Left lung (tissue), 10 donors: ENCODE results near the gene BORCS8. TPM values are rescaled to one million over a fixed set of nuclear protein-coding genes. Genes with fewer than 3 reads are reported as not detected.
"Not testable (repeated sequence)": the region's sequence is repeated elsewhere in the genome, so short reads cannot be mapped to it uniquely, and the experiment has no call there.

Source experiments
- ATAC-seq: fragments of 200-7000 bp; cut with Tn5 transposase; one replicate; pipeline ENCODE4 v1.9.1; 2020; ENCODE audit warnings: moderate library complexity
- DNase-seq, 4 donors: peaks; one replicate each; pipeline ENCODE4 v3.0.0-alpha.2; 2013 to 2020
- H3K27ac ChIP-seq, 2 donors: fragments of 200-600 bp; sonication (generic) in 1 of 2; one replicate each; pipeline versions ENCODE4 v1.5.0 to v1.8.0; 2020 to 2021
- H3K27me3 ChIP-seq, 2 donors: fragments of 200-600 bp; sonication (generic) in 1 of 2; one replicate each; pipeline versions ENCODE4 v1.5.0 to v1.8.0; 2020 to 2021
- H3K36me3 ChIP-seq, 2 donors: fragments of 200-600 bp; sonication (generic) in 1 of 2; one replicate each; pipeline versions ENCODE4 v1.5.0 to v1.8.0; 2020 to 2021
- H3K4me1 ChIP-seq, 2 donors: fragments of 200-600 bp; one replicate each; pipeline ENCODE4 v1.8.0; 2021
- H3K4me3 ChIP-seq, 2 donors: fragments of 200-600 bp; sonication (generic) in 1 of 2; one replicate each; pipeline versions ENCODE4 v1.5.0 to v1.8.0; 2020 to 2021; ENCODE audit warnings: mild to moderate bottlenecking in 1 of 2
- H3K9me3 ChIP-seq, 2 donors: fragments of 200-600 bp; sonication (generic) in 1 of 2; one replicate each; pipeline versions ENCODE4 v1.5.0 to v1.8.0; 2020 to 2021
- intact Hi-C, 2 donors: fragments of 100-400 bp; cut with DNase I; formaldehyde crosslinking; loops; one replicate each; pipeline versions ENCODE4 v1.11.2 to v1.14.2; 2022
- polyA plus RNA-seq, 6 donors: library from polyadenylated mRNA; unstranded; fragments of 120-200 nt; gene quantifications; one replicate each; pipeline ENCODE4 v1.2.1, GENCODE V29; 2013; ENCODE audit not compliant: insufficient read length in 6 of 6
- total RNA-seq, 2 donors: library from RNA; stranded (reverse); fragmentation: NEBNext Ultra II Directional; extraction: Animal tissue kit (Norgen Biotek cat#: 25700); gene quantifications; one replicate each; pipeline ENCODE4 v1.2.1, GENCODE V29; 2021
- TF ChIP-seq, protein P1 (sequence below), 2 donors: fragments of 200-600 bp; sonication (generic) in 1 of 2; IDR thresholded peaks; one replicate each; pipeline versions ENCODE4 v1.5.0 to v1.8.0; 2021; ENCODE audit warnings: antibody characterized with exemption in 2 of 2
- donor health status: DM: no; HTN: yes; CAD: no.
- donor health status: DM: no; HTN: no; CAD: no.

The BORCS8 gene
- total and polyA plus RNA-seq, 8 donors = 16.4 to 39.1 (median 18.3) TPM

GRCh38 chr19:19224852-19225494 is 33.0 kb upstream of the BORCS8 start:
- intact Hi-C loops = no loop called here
- TF ChIP-seq, protein P1, sequence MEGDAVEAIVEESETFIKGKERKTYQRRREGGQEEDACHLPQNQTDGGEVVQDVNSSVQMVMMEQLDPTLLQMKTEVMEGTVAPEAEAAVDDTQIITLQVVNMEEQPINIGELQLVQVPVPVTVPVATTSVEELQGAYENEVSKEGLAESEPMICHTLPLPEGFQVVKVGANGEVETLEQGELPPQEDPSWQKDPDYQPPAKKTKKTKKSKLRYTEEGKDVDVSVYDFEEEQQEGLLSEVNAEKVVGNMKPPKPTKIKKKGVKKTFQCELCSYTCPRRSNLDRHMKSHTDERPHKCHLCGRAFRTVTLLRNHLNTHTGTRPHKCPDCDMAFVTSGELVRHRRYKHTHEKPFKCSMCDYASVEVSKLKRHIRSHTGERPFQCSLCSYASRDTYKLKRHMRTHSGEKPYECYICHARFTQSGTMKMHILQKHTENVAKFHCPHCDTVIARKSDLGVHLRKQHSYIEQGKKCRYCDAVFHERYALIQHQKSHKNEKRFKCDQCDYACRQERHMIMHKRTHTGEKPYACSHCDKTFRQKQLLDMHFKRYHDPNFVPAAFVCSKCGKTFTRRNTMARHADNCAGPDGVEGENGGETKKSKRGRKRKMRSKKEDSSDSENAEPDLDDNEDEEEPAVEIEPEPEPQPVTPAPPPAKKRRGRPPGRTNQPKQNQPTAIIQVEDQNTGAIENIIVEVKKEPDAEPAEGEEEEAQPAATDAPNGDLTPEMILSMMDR (IDR thresholded peaks at IDR 0.05) = peak; percentile 37 to 65
- no peak overlapping the region for H3K27ac ChIP-seq
- DNase-seq = peak in 3 of 4 donors; percentile 60 to 95 (median 69)
- peaks cover 12 to 83% of the 10 kb centered on the region in 2 donors for H3K27me3 ChIP-seq
- H3K9me3 ChIP-seq = no peaks in the 10 kb centered on the region
- no peaks in the 10 kb centered on the region for H3K36me3 ChIP-seq
- ATAC-seq = peak; percentile 94
- H3K4me1 ChIP-seq = peaks cover 0 to 9% of the 10 kb centered on the region in 2 donors
- peak overlapping the region; percentile 15 to 35 for H3K4me3 ChIP-seq

DNA sequence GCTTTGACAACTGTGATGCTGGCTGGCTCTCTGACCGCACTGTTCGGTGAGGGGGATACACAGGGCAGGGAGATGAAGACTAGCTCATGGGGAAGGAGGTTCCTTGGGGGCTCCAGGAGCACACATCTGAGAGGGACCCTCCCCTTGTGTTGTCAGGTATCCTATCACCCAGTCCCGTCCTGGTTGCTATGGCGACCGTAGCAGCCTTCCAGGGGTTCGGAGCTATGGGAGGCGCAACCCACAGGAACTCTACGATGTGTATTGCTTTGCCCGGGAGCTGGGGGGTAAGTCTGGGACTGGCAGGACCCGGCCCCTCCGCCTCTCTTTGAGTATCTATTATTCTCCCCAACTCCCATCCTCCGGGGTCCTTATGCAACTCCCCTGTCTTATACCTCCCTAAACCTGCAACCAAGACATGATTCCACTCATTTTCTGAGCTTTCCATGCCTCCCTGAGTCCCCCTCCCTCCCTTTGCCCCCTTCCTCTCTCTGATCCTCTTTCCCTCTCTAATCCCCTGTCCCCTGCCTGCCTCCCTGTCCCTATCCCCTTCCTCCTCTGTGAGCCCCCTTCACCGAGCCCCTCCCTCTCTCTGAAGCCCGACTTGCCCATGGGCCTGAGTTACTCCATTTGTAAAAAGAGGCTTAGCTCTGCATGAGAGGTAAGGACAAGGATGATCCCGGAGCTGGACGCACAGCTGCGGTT is 32.3 kb upstream of the BORCS8 start:
- TF ChIP-seq, protein P1 (IDR thresholded peaks at IDR 0.05) = no peak
- H3K9me3 ChIP-seq = no peaks in the 10 kb centered on the region
- peak overlapping the region in 1 of 2 donors; percentile 35 for H3K4me3 ChIP-seq
- peaks cover 0 to 9% of the 10 kb centered on the region in 2 donors for H3K4me1 ChIP-seq
- H3K27ac ChIP-seq = no peak overlapping the region
- peak in 1 of 4 donors; percentile 10 for DNase-seq
- intact Hi-C loops = no loop called here
- ATAC-seq = no peak
- H3K36me3 ChIP-seq = no peaks in the 10 kb centered on the region
- H3K27me3 ChIP-seq = peaks cover 12 to 85% of the 10 kb centered on the region in 2 donors

DNA sequence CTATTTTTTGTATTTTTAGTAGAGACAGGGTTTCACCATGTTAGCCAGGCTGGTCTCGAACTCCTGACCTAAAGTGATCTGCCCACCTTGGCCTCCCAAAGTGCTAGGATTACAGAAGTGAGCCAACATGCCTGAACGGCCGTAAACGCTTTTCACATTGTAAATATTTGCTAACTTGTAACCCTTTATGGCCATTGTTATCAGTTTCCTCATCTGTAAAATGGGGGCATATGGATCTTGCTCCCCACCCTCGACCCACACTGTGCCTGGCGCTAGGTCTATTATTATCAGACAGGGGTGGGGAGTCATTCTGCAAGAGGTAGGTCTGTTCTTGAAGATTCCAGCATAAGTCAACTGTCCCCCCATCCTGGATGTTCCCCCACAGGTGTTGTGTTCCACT is 31.7 kb upstream of the BORCS8 start:
- no peak overlapping the region for H3K4me3 ChIP-seq
- no peaks in the 10 kb centered on the region for H3K9me3 ChIP-seq
- TF ChIP-seq, protein P1 (IDR thresholded peaks at IDR 0.05) = no peak
- H3K27ac ChIP-seq = no peak overlapping the region
- intact Hi-C loops = no loop called here
- no peak for ATAC-seq
- H3K27me3 ChIP-seq = peaks cover 12 to 85% of the 10 kb centered on the region in 2 donors
- peaks cover 0 to 9% of the 10 kb centered on the region in 2 donors for H3K4me1 ChIP-seq
- no peak for DNase-seq
- no peaks in the 10 kb centered on the region for H3K36me3 ChIP-seq

- Histone ChIP-seq H3K9me3 (no peaks in the 10 kb centered on the region), H3K4me1 (peaks cover 0 to 9% of the 10 kb centered on the region in 2 donors), H3K4me3 (no peak overlapping the region), H3K27ac (no peak overlapping the region), H3K36me3 (no peaks in the 10 kb centered on the region), H3K27me3 (peaks cover 12 to 85% of the 10 kb centered on the region in 2 donors)
- DNase-seq (peak in 1 of 4 donors; percentile 0), ATAC-seq (no peak)
- TF ChIP-seq, protein P1 (IDR thresholded peaks at IDR 0.05) = no peak
- intact Hi-C loops = no loop called here
Measured at GRCh38 chr19:19223060-19223459, 31.1 kb upstream of the BORCS8 start.

DNA sequence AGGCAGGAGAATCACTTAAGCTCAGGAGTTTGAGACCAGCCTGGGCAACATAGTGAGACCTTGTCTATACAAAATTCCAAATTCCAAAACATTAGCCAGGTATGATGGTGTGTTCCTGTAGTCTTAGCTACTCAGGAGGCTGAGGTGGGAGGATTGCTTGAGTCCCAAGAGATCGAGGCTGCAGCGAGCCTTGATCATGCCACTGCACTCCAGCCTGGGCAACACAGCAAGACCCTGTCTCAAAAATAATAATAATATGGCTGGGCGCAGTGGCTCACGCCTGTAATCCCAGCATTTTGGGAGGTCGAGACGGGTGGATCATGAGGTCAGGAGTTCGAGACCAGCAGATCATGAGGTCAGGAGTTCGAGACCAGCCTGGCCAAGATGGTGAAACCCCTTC is 29.0 kb upstream of the BORCS8 start:
- H3K36me3 ChIP-seq, H3K9me3 ChIP-seq, H3K4me3 ChIP-seq, H3K4me1 ChIP-seq, H3K27ac ChIP-seq, intact Hi-C loops, ATAC-seq: not testable (repeated sequence)
- peaks cover 10 to 83% of the 10 kb centered on the region in 2 donors for H3K27me3 ChIP-seq
- peak in 1 of 4 donors; percentile 19 for DNase-seq
